Activated naive CD8-positive, alpha-beta T cell treated with anti-CD3 and anti-CD28 coated beads, Interleukin-2, amount 50 U/mL, for 24 hours (primary cell): ENCODE results near the gene AOC3.

ENCODE experiments used
- ATAC-seq: fragments of 150-1000 bp; cut with Tn5 transposase; one replicate; pipeline ENCODE4 v1.10.0; 2021
- DNase-seq: peaks from one replicate; pipeline ENCODE4 v3.0.0; 2021
- H3K27ac Mint-ChIP-seq: one replicate; pipeline ENCODE4 v1.8.0; 2021; ENCODE audit warnings: mild to moderate bottlenecking, mixed read lengths
- H3K27me3 Mint-ChIP-seq: one replicate; pipeline ENCODE4 v1.8.0; 2021; ENCODE audit warnings: mixed read lengths
- H3K36me3 Mint-ChIP-seq: one replicate; pipeline ENCODE4 v1.8.0; 2021; ENCODE audit warnings: low read depth, mixed read lengths
- H3K4me1 Mint-ChIP-seq: one replicate; pipeline ENCODE4 v1.8.0; 2021; ENCODE audit warnings: mixed read lengths
- H3K4me3 Mint-ChIP-seq: one replicate; pipeline ENCODE4 v1.8.0; 2021; ENCODE audit warnings: mild to moderate bottlenecking, moderate library complexity, mixed read lengths
- H3K9me3 Mint-ChIP-seq: one replicate; pipeline ENCODE4 v1.8.0; 2021; ENCODE audit warnings: mixed read lengths

The AOC3 gene

DNA sequence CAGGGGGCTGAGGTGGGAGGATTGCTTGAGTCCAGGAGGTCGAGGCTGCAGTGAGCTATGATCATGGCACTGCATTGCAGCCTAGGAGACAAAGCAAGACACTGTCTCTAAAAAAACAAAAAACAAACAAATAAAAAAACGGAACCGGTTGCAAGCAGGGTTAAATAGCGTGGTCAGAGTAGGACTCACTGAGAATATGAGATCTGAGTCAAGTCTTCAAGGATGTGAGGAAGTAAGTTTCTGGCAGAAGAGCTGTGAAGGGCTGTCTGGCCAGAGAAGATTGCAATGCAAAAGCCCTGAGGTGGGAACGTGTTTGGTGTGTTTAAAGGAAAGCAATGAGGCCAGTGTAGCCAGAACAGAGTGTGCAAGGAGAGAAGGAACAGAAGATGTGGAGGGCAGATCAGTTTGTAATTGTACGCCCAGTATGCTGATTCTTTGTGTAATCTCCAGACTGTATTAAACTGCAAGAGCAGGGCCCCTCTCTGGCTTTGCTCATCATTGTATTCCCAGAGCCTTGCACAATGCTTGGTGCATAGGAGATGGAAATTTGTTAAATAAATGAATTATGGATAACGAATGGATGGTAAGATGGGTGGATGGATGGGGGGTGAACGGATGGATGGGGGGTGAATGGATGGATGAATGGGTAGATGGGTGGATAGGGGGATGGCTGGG is 55.9 kb downstream of the AOC3 start:
- no peaks in the 10 kb centered on the region for H3K36me3 Mint-ChIP-seq
- ATAC-seq (no peak), DNase-seq (no peak)
- no peak overlapping the region for H3K4me3 Mint-ChIP-seq
- H3K9me3 Mint-ChIP-seq: no peaks in the 10 kb centered on the region
- no peak overlapping the region for H3K27ac Mint-ChIP-seq
- peaks cover 18% of the 10 kb centered on the region for H3K27me3 Mint-ChIP-seq
- H3K4me1 Mint-ChIP-seq: no peaks in the 10 kb centered on the region
